NAMALWA (cell line): Measurements from ENCODE around the gene SENP6.
"Not testable (repeated sequence)": the region's sequence is repeated elsewhere in the genome, so short reads cannot be mapped to it uniquely, and the experiment has no call there.

ENCODE experiments used
- DNase-seq: peaks from one replicate; pipeline ENCODE4 v3.0.0-alpha.2; 2015; ENCODE audit warnings: low spot score

The SENP6 gene

GRCh38 chr6:75601304-75602245, at the start of gene SENP6:
TSS of gene SENP6 (plus strand) at chr6:75601880. CDS start at chr6:75602525, 645 bp downstream.
- peak; percentile 79 for DNase-seq

- no peak for DNase-seq
Measured at GRCh38 chr6:75556240-75556639, 45.4 kb upstream of the SENP6 start.

- DNase-seq = no peak
Measured at GRCh38 chr6:75557068-75557467, 44.6 kb upstream of the SENP6 start.

- peak; percentile 60 for DNase-seq
Measured at GRCh38 chr6:75563032-75563431, 38.6 kb upstream of the SENP6 start.

- no peak for DNase-seq
Measured at GRCh38 chr6:75566137-75566767, 35.4 kb upstream of the SENP6 start.

GRCh38 chr6:75568100-75568499, 33.6 kb upstream of the SENP6 start:
- DNase-seq = no peak

GRCh38 chr6:75568965-75569364, 32.7 kb upstream of the SENP6 start:
- no peak for DNase-seq

- not testable (repeated sequence) for DNase-seq
Measured at GRCh38 chr6:75570671-75571070, 31.0 kb upstream of the SENP6 start.

GRCh38 chr6:75572072-75572471, 29.6 kb upstream of the SENP6 start:
- DNase-seq = no peak

- DNase-seq = no peak
Measured at GRCh38 chr6:75579951-75580350, 21.7 kb upstream of the SENP6 start.

GRCh38 chr6:75581231-75581630, 20.4 kb upstream of the SENP6 start:
- DNase-seq = no peak

- not testable (repeated sequence) for DNase-seq
Measured at GRCh38 chr6:75584552-75584951, 17.1 kb upstream of the SENP6 start.

GRCh38 chr6:75588948-75589347, 12.7 kb upstream of the SENP6 start:
- DNase-seq = no peak

- DNase-seq = no peak
Measured at GRCh38 chr6:75590370-75590769, 11.3 kb upstream of the SENP6 start.

GRCh38 chr6:75596380-75596779, 5.3 kb upstream of the SENP6 start:
- DNase-seq = not testable (repeated sequence)

GRCh38 chr6:75600768-75601167, 912 bp upstream of the SENP6 start:
- peak; percentile 31 for DNase-seq

- DNase-seq = peak; percentile 67
Measured at GRCh38 chr6:75602246-75603105, 796 bp downstream of the SENP6 start.

GRCh38 chr6:75603106-75603420, 1.4 kb downstream of the SENP6 start:
- no peak for DNase-seq

- no peak for DNase-seq
Measured at GRCh38 chr6:75604294-75604693, 2.6 kb downstream of the SENP6 start.

- no peak for DNase-seq
Measured at GRCh38 chr6:75605635-75606034, 4.0 kb downstream of the SENP6 start.

GRCh38 chr6:75608304-75608703, 6.6 kb downstream of the SENP6 start:
- DNase-seq = no peak

- DNase-seq = peak; percentile 47
Measured at GRCh38 chr6:75608956-75609533, 7.4 kb downstream of the SENP6 start.
